Bone marrow (tissue), 2 donors: ENCODE results near the gene PPP1R2B.

ENCODE experiments used
- DNase-seq, 2 donors: peaks; one replicate each; lab custom pipeline; 2025; lab: John Stamatoyannopoulos, UW

PPP1R2B gene

GRCh38 chr5:156879665-156880285 lies 29.7 kb downstream of the PPP1R2B start:
- DNase-seq = no peak

GRCh38 chr5:156883316-156883875 lies 33.3 kb downstream of the PPP1R2B start:
- DNase-seq = no peak

GRCh38 chr5:156888520-156888919 lies 38.4 kb downstream of the PPP1R2B start:
- no peak for DNase-seq

GRCh38 chr5:156892223-156892622 lies 42.1 kb downstream of the PPP1R2B start:
- DNase-seq = no peak

GRCh38 chr5:156892864-156893263 lies 42.8 kb downstream of the PPP1R2B start:
- DNase-seq = no peak

GRCh38 chr5:156893517-156893916 lies 43.4 kb downstream of the PPP1R2B start:
- no peak for DNase-seq

- DNase-seq = no peak
These were observed 46.5 kb downstream of the PPP1R2B start for GRCh38 chr5:156896546-156896945.
